B cell (primary cell): Measurements from ENCODE around the gene KCTD13. TPM values are rescaled to one million over a fixed set of nuclear protein-coding genes. Genes with fewer than 3 reads are reported as not detected.

Source experiments
- ATAC-seq: fragments of 200-7000 bp; cut with Tn5 transposase; one replicate; pipeline ENCODE4 v1.10.0; 2021; ENCODE audit warnings: low read depth, mild to moderate bottlenecking, moderate number of reproducible peaks, moderate library complexity
- CTCF ChIA-PET: fragments of 350-600 bp; sonication (Branson Sonifier 250); formaldehyde crosslinking; loops from one replicate; lab custom pipeline; 2021; ENCODE audit warnings: antibody characterized with exemption, inconsistent platforms; lab: Charles Lee
- POLR2A ChIA-PET: fragments of 350-600 bp; sonication (Branson Sonifier 250); formaldehyde crosslinking; loops from one replicate; lab custom pipeline; 2021; ENCODE audit warnings: antibody characterized with exemption; lab: Charles Lee
- DNase-seq: peaks from one replicate; pipeline ENCODE4 v3.0.0; 2013
- H2AFZ ChIP-seq: 2 replicates; pipeline ENCODE4 v1.6.1; 2012; ENCODE audit warnings: mild to moderate bottlenecking, low read depth, low read length; ENCODE audit not compliant: insufficient read depth, poor library complexity, severe bottlenecking
- H3K27ac ChIP-seq, 2 donors: 1 replicate in 1 of 2; 2 replicates in 1 of 2; pipeline ENCODE4 v1.5.1; 2012 to 2013; ENCODE audit warnings: low read length in 2 of 2, mild to moderate bottlenecking in 2 of 2, moderate library complexity in 1 of 2
- H3K27me3 ChIP-seq, 4 experiments: fragments of 200-600 bp in 1 of 4; sonication (generic) in 1 of 4; replicated peaks in 1 of 4; 1 replicate in 2 of 4; 2 replicates in 2 of 4; pipeline versions ENCODE4 v1.6.1 to v1.7.0; 2013 to 2016; ENCODE audit warnings: low read length in 3 of 4, mild to moderate bottlenecking in 2 of 4, mixed read lengths in 1 of 4, moderate library complexity in 1 of 4; ENCODE audit not compliant: insufficient read depth in 4 of 4, control insufficient read depth in 3 of 4; ENCODE audit errors: control extremely low read depth in 1 of 4
- H3K36me3 ChIP-seq, 2 experiments: replicated peaks in 1 of 2; 1 replicate in 1 of 2; 2 replicates in 1 of 2; pipeline versions ENCODE4 v1.6.1 to v1.7.1; 2013; ENCODE audit warnings: low read length in 1 of 2; ENCODE audit not compliant: insufficient read depth in 2 of 2, control insufficient read depth in 1 of 2; ENCODE audit errors: control extremely low read depth in 1 of 2, extremely low read depth in 1 of 2
- H3K4me1 ChIP-seq, 2 donors: fragments of 200-600 bp in 1 of 2; sonication (generic) in 1 of 2; 1 replicate in 1 of 2; 2 replicates in 1 of 2; pipeline versions ENCODE4 v1.5.1 to v1.6.1; 2013 to 2017; ENCODE audit warnings: low read length in 2 of 2; ENCODE audit not compliant: control insufficient read depth in 2 of 2, insufficient read depth in 2 of 2
- H3K4me2 ChIP-seq: replicated peaks from 2 replicates; pipeline ENCODE3; 2012; ENCODE audit warnings: mild to moderate bottlenecking, low read depth, low read length; ENCODE audit not compliant: poor library complexity, severe bottlenecking
- H3K4me3 ChIP-seq, 5 experiments: fragments of 200-600 bp in 1 of 5; sonication (generic) in 1 of 5; 1 replicate in 3 of 5; 2 replicates in 2 of 5; pipeline versions ENCODE4 v1.5.1 to v1.7.0; 2011 to 2016; ENCODE audit warnings: low read length in 4 of 5, mild to moderate bottlenecking in 4 of 5, low read depth in 2 of 5, control low read depth in 1 of 5, moderate library complexity in 1 of 5; ENCODE audit not compliant: insufficient read depth in 1 of 5; ENCODE audit errors: control extremely low read depth in 1 of 5, extremely low read depth in 1 of 5
- H3K79me2 ChIP-seq: fragments of 200-600 bp; sonication (generic); one replicate; pipeline ENCODE4 v1.6.0; 2016; ENCODE audit warnings: low read length; ENCODE audit not compliant: control insufficient read depth, insufficient read depth
- H3K9ac ChIP-seq: fragments of 200-600 bp; sonication (generic); 2 replicates; pipeline ENCODE4 v1.6.1; 2017; ENCODE audit warnings: mild to moderate bottlenecking, low read length, moderate library complexity
- H3K9me3 ChIP-seq, 3 donors: one replicate each; pipeline versions ENCODE4 v1.6.1 to v1.7.1; 2013; ENCODE audit warnings: low read length in 2 of 3; ENCODE audit not compliant: control insufficient read depth in 2 of 3, insufficient read depth in 1 of 3; ENCODE audit errors: control extremely low read depth in 1 of 3
- H4K20me1 ChIP-seq: 2 replicates; pipeline ENCODE4 v1.6.0; 2012; ENCODE audit warnings: mild to moderate bottlenecking, low read length; ENCODE audit not compliant: insufficient read depth, control insufficient read depth, poor library complexity, severe bottlenecking
- H3K27ac Mint-ChIP-seq: one replicate; pipeline ENCODE4 v1.8.0; 2021; ENCODE audit warnings: mixed read lengths
- H3K27me3 Mint-ChIP-seq: one replicate; pipeline ENCODE4 v1.8.0; 2021; ENCODE audit warnings: mixed read lengths
- H3K4me1 Mint-ChIP-seq: one replicate; pipeline ENCODE4 v1.8.0; 2021; ENCODE audit warnings: mixed read lengths
- H3K4me3 Mint-ChIP-seq: one replicate; pipeline ENCODE4 v1.8.0; 2021; ENCODE audit warnings: mixed read lengths
- H3K9me3 Mint-ChIP-seq: one replicate; pipeline ENCODE4 v1.8.0; 2022; ENCODE audit warnings: mixed read lengths; ENCODE audit not compliant: insufficient read depth
- EZH2 ChIP-seq: IDR thresholded peaks from 2 replicates; pipeline ENCODE4 v1.6.1; 2012; ENCODE audit warnings: borderline replicate concordance, low read depth, mild to moderate bottlenecking, moderate library complexity, low read length; ENCODE audit not compliant: insufficient read depth, poor library complexity, severe bottlenecking
- WGBS: methylation state at CpG from one replicate; pipeline ENCODE4 v1.1.5; 2013; ENCODE audit warnings: missing lambda C conversion rate; ENCODE audit not compliant: insufficient coverage; 5-methylcytosine and 5-hydroxymethylcytosine counted together
- intact Hi-C: fragments of 100-400 bp; cut with micrococcal nuclease; formaldehyde crosslinking; loops from one replicate; pipeline ENCODE4 v1.10.0; 2022
- polyA plus RNA-seq: library from polyadenylated mRNA; depleted of rRNA; stranded (reverse); fragments of >200 nt; gene quantifications from 2 replicates; pipeline ENCODE4 v1.2.3, GENCODE V29; 2012
- total RNA-seq, 2 donors: library from RNA; stranded (reverse); fragments of 120-200 nt in 1 of 2; gene quantifications; 1 replicate in 1 of 2; 2 replicates in 1 of 2; pipeline versions ENCODE4 v1.2.3 to v1.2.4, GENCODE V29; 2013 to 2022
- TF ChIP-seq, protein P1 (sequence below): fragments of 200-600 bp; IDR thresholded peaks from one replicate; pipeline ENCODE4 v1.8.0; 2022; ENCODE audit warnings: antibody characterized with exemption, mild to moderate bottlenecking

KCTD13 gene
- total and polyA plus RNA-seq, 2 donors (not counting 1 experiment from before 2014, with no cell fraction given), result 61.5 to 74.3 TPM

DNA sequence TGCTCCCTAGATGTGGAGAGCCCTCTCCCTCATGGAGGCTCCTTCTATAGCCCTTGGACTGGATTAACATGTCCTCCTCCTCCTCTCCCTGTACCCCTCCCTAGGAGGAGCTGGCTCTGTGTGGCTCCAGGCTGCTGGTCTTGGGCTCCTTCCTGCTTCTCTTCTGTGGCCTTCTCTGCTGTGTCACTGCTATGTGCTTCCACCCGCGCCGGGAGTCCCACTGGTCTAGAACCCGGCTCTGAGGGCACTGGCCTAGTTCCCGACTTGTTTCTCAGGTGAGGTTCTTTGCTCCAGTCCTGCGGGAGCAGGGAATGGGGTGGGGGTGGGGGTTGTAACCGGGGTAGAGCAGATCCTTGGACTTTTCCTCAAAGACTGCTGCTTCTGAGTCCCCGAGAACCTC is 45.3 kb upstream of the KCTD13 start:
- no peak overlapping the region for H3K27ac ChIP-seq
- no peaks in the 10 kb centered on the region for H3K27me3 Mint-ChIP-seq
- H3K9me3 ChIP-seq, result no peaks in the 10 kb centered on the region
- H3K9ac ChIP-seq, result no peak overlapping the region
- peak overlapping the region; percentile 20 for H3K27ac Mint-ChIP-seq
- CTCF ChIA-PET, result interaction anchor here (1.6 kb wide), 1 partner anchor 37 kb away, joined by 3 read pairs; no protein-coding TSS in a partner anchor
- H3K27me3 ChIP-seq, result no peaks in the 10 kb centered on the region
- H3K79me2 ChIP-seq, result peaks cover 26% of the 10 kb centered on the region
- H3K4me1 Mint-ChIP-seq, result peaks cover 31% of the 10 kb centered on the region
- H2AFZ ChIP-seq, result no peak overlapping the region
- 100% methylated on average over 4 of the region's 8 CpGs for WGBS
- peaks cover 2 to 7% of the 10 kb centered on the region in 2 experiments for H3K36me3 ChIP-seq
- POLR2A ChIA-PET, result interaction anchor here (0.6 to 0.7 kb wide), 2 partner anchors 44 to 188 kb away, joined by 3 to 5 read pairs; no protein-coding TSS in a partner anchor
- H3K4me3 Mint-ChIP-seq, result no peak overlapping the region
- peaks cover 5% of the 10 kb centered on the region for H4K20me1 ChIP-seq
- no peak overlapping the region for H3K4me2 ChIP-seq
- DNase-seq (peak; percentile 5), ATAC-seq (no peak)
- TF ChIP-seq EZH2, result no peak
- no peak overlapping the region for H3K4me3 ChIP-seq
- intact Hi-C loops, result loop anchor here (5.0 kb wide), 4 partner anchors 154 to 726 kb away; partner anchors contain the start of genes FBRS, KIF22, PAGR1 and SRCAP
- peaks cover 28 to 33% of the 10 kb centered on the region in 2 donors for H3K4me1 ChIP-seq
- H3K9me3 Mint-ChIP-seq, result no peaks in the 10 kb centered on the region

DNA sequence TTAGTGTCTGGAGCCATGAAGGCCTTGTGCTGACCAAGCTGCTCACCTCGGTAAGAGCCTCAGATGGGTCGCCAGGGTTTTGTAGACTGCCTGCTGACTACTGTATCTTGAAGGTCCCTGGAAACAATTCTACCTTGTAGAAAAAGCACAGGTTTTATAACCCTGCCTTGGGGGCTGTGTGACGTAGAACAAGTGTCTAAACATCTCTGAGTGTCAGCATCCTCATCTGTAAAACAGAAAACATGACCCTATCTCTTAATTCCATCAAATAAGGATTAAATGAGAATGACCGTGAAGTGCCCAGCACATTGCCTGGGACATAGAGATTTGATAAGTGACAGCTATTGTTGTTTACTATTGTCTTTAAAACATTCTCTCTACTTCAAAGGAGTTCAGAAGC is 42.2 kb upstream of the KCTD13 start:
- H3K27ac Mint-ChIP-seq, result no peak overlapping the region
- no peaks in the 10 kb centered on the region for H3K9me3 Mint-ChIP-seq
- 100% methylated on average over 3 of the region's 4 CpGs for WGBS
- no peak overlapping the region for H3K27ac ChIP-seq
- TF ChIP-seq EZH2, result no peak
- TF ChIP-seq, protein P1, sequence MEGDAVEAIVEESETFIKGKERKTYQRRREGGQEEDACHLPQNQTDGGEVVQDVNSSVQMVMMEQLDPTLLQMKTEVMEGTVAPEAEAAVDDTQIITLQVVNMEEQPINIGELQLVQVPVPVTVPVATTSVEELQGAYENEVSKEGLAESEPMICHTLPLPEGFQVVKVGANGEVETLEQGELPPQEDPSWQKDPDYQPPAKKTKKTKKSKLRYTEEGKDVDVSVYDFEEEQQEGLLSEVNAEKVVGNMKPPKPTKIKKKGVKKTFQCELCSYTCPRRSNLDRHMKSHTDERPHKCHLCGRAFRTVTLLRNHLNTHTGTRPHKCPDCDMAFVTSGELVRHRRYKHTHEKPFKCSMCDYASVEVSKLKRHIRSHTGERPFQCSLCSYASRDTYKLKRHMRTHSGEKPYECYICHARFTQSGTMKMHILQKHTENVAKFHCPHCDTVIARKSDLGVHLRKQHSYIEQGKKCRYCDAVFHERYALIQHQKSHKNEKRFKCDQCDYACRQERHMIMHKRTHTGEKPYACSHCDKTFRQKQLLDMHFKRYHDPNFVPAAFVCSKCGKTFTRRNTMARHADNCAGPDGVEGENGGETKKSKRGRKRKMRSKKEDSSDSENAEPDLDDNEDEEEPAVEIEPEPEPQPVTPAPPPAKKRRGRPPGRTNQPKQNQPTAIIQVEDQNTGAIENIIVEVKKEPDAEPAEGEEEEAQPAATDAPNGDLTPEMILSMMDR, result no peak
- H4K20me1 ChIP-seq, result no peaks in the 10 kb centered on the region
- POLR2A ChIA-PET, result no interaction called here
- no peaks in the 10 kb centered on the region for H3K27me3 ChIP-seq
- intact Hi-C loops, result no loop called here
- no peak overlapping the region for H3K4me2 ChIP-seq
- H3K4me1 ChIP-seq, result peaks cover 4 to 8% of the 10 kb centered on the region in 2 donors
- ATAC-seq (no peak), DNase-seq (no peak)
- peaks cover 2 to 7% of the 10 kb centered on the region in 2 experiments for H3K36me3 ChIP-seq
- no peak overlapping the region for H3K4me3 Mint-ChIP-seq
- no peak overlapping the region for H3K9ac ChIP-seq
- no peaks in the 10 kb centered on the region for H3K9me3 ChIP-seq
- H2AFZ ChIP-seq, result no peak overlapping the region
- H3K4me1 Mint-ChIP-seq, result peaks cover 9% of the 10 kb centered on the region
- H3K79me2 ChIP-seq, result no peaks in the 10 kb centered on the region
- CTCF ChIA-PET, result no interaction called here
- no peak overlapping the region for H3K4me3 ChIP-seq
- no peaks in the 10 kb centered on the region for H3K27me3 Mint-ChIP-seq
